ENCODE results near the gene PTPRG. TPM values are rescaled to one million over a fixed set of nuclear protein-coding genes. Genes with fewer than 3 reads are reported as not detected.

PTPRG gene
- total and polyA plus RNA-seq, 2 of the 13 experiments (the other 11 are each of a cell fraction or from before 2014, with no cell fraction given): 8.0 to 25.3 TPM

DNA sequence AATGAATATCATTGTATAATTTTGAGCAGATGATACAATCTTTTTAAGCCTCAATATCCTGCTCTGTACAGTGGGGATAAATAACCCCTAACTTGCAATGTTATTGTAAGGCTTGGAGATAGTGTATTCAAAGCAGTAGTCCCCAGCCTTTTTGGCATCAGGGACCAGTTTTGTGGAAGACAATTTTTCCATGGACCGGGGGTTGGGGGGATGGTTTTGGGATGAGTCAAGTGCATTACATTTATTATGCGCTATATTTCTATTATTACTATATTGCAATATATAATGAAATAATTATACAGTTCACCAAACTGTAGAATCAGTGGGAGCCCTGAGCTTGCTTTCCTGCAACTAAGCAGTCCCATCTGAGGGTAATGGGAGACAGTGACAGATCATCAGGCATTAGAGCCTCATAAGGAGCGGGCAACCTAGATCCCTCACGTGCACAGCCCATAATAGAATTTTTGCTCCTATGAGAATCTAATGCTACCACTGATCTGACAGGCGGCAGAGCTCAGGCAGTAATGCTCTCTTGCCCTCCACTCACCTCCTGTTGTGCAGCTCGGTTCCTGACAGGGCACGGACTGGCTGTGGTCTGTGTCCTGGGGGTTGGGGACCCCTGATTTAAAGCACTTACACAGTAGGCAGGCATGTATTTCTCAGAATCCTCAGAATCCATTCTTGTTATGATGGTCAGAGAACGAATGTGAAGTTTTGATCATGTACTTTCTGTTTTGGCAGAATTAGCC is 102.2 kb downstream of the PTPRG start:
- Histone ChIP-seq H3K9ac (ENCODE audit: insufficient read depth, low read depth, low read length) (no peak overlapping the region), H3K27me3 (ENCODE audit: control insufficient read depth in 1 of 2, insufficient read depth in 2 of 2, low read length in 2 of 2) (no peaks in the 10 kb centered on the region), H3K9me3 (ENCODE audit: low read length) (no peaks in the 10 kb centered on the region), H3K36me3 (replicated peaks in 1 of 2; ENCODE audit: control insufficient read depth in 1 of 2, insufficient read depth in 2 of 2, low read length in 2 of 2) (no peaks in the 10 kb centered on the region; a peak in 1 of 5 replicates), H3K4me1 (ENCODE audit: insufficient read depth, low read length) (no peaks in the 10 kb centered on the region), H3K4me2 (ENCODE audit: low read depth, low read length) (no peak overlapping the region), H3K4me3 (replicated peaks in 1 of 3; ENCODE audit: insufficient read depth in 1 of 3, low read depth in 2 of 3, low read length in 3 of 3) (no peak overlapping the region), H3K79me2 (ENCODE audit: insufficient read depth, low read length) (peaks cover 11% of the 10 kb centered on the region), H4K20me1 (ENCODE audit: insufficient read depth, low read length) (no peaks in the 10 kb centered on the region), H3K27ac (ENCODE audit: extremely low read length, insufficient read depth, low read length) (no peak overlapping the region), H2AFZ (ENCODE audit: low read length) (no peak overlapping the region)
- ATAC-seq: no peak
- TF ChIP-seq GMEB2 (CRISPR knock-in tag; IDR thresholded peaks at IDR 0.05; ENCODE audit: low read depth) (no peak), ARID4A (CRISPR knock-in tag; IDR thresholded peaks at IDR 0.05; ENCODE audit: borderline replicate concordance) (no peak), LCORL (IDR thresholded peaks at IDR 0.05) (no peak), LCORL (CRISPR knock-in tag; IDR thresholded peaks at IDR 0.05) (no peak)
- POLR2A ChIA-PET: no interaction called here
- FAIRE-seq: no peak
- no peak for DNase-seq (ENCODE audit: low spot score)
- CTCF ChIA-PET (ENCODE audit: low intra/inter-chr PET ratio, low total read pairs): no interaction called here
- in situ Hi-C loops (cut with HindIII; ENCODE audit: extremely low pct_ligation_motif_present, low pct_unique_long_range_greater_than_20kb): no loop called here
- BruUV-seq (replicated peaks): no TSS peak
- WGBS (ENCODE audit: low lambda C conversion rate): 98% methylated on average over 6 of the region's 8 CpGs
- intact Hi-C loops (cut with micrococcal nuclease; ENCODE audit: unreplicated experiment): no loop called here

All from HepG2 (cell line).